ENCODE results near the gene MZF1.
"Not testable (repeated sequence)": the region's sequence is repeated elsewhere in the genome, so short reads cannot be mapped to it uniquely, and the experiment has no call there.

MZF1 gene

GRCh38 chr19:58554494-58555368 is 18.4 kb downstream of the MZF1 start, which contains the start of gene CHMP2A:
CHMP2A (minus strand) TSS chr19:58555105; CDS start chr19:58554212, 893 bp downstream.
- no peak for DNase-seq

- no peak for DNase-seq
Observed at GRCh38 chr19:58553799-58554493, 19.2 kb downstream of the MZF1 start.

GRCh38 chr19:58552655-58553054 is 20.5 kb downstream of the MZF1 start:
- no peak for DNase-seq

GRCh38 chr19:58551577-58552471 is 21.3 kb downstream of the MZF1 start:
- no peak for DNase-seq

- no peak for DNase-seq
Observed at GRCh38 chr19:58551123-58551497, 22.0 kb downstream of the MZF1 start.

GRCh38 chr19:58550362-58551122 is 22.6 kb downstream of the MZF1 start:
- no peak for DNase-seq

- DNase-seq: no peak
Observed at GRCh38 chr19:58549664-58550361, 23.3 kb downstream of the MZF1 start.

GRCh38 chr19:58548859-58549663 is 24.1 kb downstream of the MZF1 start:
- DNase-seq: no peak

GRCh38 chr19:58547323-58548312 is 25.5 kb downstream of the MZF1 start:
- DNase-seq: no peak

- no peak for DNase-seq
Observed at GRCh38 chr19:58546019-58546530, 27.1 kb downstream of the MZF1 start.

GRCh38 chr19:58545286-58546018 is 27.7 kb downstream of the MZF1 start:
- DNase-seq: no peak

GRCh38 chr19:58544591-58545285 is 28.4 kb downstream of the MZF1 start:
- no peak for DNase-seq

- no peak for DNase-seq
Observed at GRCh38 chr19:58543826-58544590, 29.1 kb downstream of the MZF1 start, which contains the start of gene TRIM28. TRIM28 (plus strand) TSS chr19:58544064; CDS start chr19:58544758, 694 bp downstream.

GRCh38 chr19:58542641-58543372 is 30.3 kb downstream of the MZF1 start:
- DNase-seq: not testable (repeated sequence)

GRCh38 chr19:58539169-58539559 is 34.0 kb downstream of the MZF1 start:
- DNase-seq: not testable (repeated sequence)

Data from effector CD8-positive, alpha-beta T cell (primary cell).